Right kidney (tissue), 1 donor: ENCODE measurements around the gene TANGO2.

Source experiments
- DNase-seq: peaks from one replicate; pipeline ENCODE4 v3.0.0-alpha.2; 2016

The TANGO2 gene

DNA sequence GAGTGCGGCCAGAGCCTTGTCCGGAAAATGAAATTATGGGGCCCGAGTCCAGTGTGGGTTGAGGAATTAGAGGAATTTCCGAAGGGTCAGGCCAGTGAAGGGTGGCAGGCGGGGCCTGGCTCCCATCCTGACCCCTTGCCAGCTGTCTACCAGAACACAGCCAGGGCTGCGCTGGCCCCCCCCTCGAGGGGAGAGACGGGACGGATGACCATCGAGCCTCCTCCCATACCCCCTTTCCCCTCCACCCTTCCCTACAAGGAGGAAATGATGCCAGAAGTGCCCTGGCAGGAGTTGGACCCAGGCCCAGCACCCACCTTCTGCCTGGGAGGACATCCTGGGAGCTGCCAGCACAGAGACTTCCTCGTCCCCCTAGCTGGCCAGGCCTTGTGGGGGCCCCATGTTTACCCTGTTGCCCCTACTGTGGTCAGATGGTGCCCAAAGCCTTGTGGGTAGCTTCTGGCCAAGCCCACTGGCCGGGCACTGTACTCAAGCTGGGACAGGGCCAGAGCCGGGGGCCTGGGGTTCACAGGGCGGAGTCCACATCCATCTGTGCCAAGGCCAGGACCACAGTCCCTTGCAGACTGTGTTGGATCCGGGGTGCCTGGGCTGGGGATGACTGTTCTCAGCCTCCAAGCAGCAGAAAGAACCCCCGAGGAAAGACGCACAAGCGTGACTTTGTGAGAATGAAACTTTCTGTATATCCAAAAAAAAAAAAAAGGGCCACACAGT lies 25.1 kb upstream of the TANGO2 start:
- no peak for DNase-seq

DNA sequence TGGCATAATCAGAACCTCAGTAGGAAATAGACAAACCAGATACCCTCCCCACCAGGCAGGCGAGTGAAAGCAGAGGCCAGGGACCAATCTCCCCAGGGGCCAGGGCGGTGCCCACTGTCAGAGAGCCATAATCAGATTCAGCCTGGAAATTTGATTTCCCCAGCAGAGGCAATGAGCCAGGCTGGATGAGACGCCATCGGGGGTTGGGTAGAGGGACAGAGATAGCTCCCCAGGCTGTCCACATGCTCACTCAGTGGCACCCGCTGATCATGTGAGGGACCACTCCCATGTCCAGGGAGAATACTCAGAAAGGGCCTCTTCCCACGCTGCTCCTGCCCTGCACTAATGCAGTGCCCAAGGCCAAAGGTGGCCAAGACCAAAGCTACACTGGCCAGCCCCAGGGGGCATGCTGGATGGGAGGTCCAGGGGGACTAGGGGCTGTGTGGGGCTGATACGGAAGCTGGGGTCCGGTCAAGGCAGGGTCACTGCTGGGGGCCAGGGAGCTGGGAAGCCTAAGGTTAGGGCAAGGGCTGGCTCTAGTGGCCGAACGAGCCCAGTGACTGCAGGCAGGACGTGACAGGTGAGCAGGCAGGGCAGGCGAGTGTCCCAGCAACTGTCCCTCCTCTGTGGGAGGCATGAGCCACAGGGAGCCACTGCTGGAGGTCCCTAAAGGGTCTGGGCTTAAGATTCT lies 24.1 kb upstream of the TANGO2 start:
- DNase-seq, result no peak

DNA sequence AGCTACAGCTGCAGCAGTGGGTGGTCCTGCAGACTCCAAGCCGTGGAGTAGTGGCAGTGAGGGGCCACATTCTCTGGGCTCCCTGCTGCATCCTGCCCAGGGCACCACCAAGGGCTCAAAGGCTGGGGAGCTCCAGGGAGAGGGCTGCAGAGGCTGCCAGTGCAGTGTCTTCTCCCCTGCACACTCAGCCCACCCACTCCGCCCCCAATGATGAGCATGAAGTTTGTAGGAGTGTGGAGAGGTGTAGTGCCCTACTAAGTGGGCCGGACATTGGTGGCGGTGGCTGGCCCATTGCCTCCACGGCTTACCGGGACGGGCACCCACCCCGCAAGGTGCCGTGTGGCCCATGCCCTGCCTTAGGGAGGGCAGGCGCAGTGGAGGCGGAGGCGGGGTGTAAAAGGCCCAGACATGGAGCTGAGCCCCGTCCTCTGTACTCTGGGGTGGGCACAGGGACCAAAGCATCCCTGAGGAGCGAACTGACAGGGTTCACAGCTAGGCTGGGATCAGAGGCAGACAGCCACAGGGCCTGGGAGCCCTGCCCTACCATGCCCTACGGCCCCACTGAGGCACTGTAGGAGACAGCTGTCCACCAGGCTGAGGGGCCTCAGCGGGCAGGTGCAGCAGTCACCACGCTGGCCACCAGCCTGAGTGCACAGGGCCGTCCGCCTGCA lies 23.2 kb upstream of the TANGO2 start:
- DNase-seq, result no peak

DNA sequence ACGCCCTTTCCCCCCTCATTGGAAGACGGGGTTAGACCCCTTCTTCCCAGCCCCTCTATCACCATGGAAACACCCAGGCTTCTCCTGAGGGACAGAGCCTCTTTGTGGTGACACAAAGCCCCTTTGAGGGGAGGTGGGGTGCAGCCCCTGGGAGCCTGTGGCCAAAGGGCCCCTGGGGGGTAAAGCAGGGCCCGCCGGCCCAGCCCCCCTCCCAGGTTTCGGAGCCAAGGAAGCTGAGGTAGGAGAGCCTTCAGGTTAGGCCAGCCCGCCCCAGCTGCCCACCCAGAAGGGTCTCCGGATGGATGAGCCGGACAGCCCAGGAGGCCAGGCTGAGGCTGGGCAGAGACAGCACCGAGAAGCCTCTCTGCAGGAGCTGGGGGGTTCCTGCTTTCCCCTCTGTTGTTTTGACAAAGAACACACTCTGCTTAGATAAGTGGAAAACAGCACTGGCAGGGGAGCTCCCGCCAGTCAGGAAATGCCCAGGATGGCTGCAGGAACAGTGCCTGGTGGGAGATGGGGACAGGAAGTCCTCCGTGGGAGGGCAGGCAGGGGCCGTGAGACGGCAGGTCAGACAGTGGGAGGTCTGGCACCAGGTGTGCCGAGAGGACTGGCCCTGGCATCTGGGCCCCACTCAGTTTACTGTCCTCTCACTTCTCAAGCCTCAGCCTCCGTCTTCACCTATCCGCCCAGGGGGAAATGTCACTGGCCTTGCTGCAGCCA lies 22.5 kb upstream of the TANGO2 start:
- no peak for DNase-seq

DNA sequence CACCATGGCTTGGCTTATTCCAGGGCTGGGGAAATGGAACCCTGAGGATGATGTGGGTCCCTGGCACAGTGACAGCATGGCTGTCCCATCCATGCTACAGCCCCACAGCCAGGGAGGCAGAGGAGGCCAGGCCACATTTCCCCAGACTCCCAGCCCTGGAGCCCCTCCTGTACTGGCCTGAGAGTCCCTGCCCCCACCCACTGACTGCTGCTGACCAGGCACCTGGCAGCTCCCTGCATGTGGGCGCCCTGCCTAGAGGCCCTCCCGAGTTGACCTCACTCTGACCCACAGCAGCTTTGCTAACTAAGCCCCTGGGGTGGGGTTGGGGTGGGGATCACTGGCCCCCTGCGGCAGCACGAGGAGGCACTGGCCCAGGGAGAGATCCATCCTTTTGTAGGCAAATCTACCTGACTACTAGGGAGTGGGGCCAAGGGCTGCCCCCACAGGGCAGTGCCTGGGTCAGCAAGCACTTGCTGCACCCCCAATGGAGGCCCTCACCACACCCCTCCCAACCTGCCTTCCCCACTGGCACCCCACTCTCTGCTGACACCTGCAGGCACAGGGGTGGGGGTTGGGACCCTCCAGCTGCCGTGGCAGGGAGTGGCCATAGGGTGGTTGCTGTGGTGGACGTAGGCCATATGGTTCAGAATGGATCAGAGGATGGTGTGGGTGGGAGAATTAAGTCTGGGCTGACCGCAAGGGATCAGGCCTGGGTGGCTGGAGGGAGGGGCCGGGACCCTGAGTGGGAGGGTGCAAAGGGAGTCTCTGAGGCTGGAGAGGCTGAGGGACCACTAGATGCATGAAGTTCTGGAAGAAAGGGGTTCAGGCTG lies 21.7 kb upstream of the TANGO2 start:
- no peak for DNase-seq

DNA sequence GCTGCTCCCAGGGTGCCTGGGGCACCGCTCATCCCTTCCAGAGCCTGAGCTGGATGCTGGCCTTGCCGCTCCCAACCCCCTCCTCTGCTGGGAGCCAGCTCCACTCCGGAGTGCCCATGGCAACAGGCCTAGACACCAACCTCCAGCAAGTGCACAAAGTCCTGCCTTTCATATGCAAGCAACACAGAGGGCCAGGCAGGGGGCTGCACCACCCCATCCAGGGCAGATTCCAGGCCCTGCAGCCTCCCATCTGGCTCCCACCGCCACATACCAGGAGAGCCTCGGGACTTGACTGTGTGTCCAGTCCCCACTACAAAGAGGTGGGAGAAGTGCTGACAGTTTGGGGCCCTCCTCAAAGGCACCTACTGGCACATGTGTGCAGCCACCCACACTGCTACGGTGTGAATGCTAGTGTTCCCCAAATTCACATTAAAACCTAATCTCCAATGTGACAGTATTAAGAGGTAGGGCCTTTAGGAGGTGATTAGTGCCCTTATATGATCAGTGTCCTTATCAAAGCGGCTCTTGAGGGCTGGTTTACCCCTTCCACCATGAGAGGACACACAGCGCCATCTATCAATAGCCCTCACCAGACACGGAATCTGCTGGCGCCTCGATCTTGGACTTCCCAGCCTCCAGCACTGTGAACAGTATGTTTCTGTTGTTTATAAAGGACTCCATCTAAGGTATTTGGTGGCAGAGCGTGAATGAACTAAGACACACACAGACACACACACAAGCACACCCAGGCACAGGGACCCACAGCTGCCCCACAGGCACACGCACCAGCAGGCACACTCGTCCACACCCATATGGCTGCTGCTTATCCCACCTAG lies 20.4 kb upstream of the TANGO2 start:
- DNase-seq, result no peak

GRCh38 chr22:20001082-20001638 lies 19.8 kb upstream of the TANGO2 start:
- no peak for DNase-seq

GRCh38 chr22:20002128-20002527 lies 18.8 kb upstream of the TANGO2 start:
- no peak for DNase-seq

DNA sequence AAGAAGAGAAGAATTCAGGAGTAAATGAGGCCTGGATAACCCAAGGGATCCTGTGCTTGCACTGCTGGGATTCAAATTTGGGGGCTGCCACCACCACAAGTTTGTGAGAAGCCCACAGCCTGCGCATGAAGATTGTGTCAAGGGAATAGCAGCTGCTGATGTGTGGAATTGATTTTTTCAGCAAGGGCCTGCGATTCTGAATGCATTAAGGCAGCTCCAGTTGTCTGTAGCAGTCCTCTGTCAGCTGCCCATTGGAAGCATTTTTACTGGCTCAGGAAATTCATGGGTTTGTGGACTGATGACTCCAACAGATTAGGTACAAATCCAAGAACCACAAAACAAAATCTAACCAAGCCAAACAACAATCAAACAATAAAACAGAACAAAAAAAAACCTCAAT lies 18.3 kb upstream of the TANGO2 start:
- no peak for DNase-seq

- DNase-seq, result no peak
Measured at GRCh38 chr22:20003304-20003703, 17.6 kb upstream of the TANGO2 start.

DNA sequence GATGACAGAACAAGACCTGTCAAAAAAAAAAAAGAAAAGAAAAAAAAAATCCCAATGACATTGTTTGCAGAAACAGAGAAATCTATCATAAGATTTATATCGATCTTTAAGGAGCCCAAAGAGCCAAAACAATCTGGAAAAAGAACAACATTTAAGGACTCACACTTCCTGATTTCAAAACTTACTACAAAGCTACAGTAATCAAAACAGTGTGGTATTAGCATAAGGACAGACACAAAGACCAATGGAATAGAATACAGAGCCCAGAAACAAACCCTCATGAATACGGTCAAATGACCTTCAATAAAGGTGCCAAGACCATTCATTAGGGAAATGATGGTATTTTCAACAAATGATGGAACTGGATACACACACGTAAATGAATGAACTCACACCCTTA lies 16.4 kb upstream of the TANGO2 start:
- DNase-seq, result no peak

GRCh38 chr22:20008221-20008995 lies 12.5 kb upstream of the TANGO2 start:
- no peak for DNase-seq

DNA sequence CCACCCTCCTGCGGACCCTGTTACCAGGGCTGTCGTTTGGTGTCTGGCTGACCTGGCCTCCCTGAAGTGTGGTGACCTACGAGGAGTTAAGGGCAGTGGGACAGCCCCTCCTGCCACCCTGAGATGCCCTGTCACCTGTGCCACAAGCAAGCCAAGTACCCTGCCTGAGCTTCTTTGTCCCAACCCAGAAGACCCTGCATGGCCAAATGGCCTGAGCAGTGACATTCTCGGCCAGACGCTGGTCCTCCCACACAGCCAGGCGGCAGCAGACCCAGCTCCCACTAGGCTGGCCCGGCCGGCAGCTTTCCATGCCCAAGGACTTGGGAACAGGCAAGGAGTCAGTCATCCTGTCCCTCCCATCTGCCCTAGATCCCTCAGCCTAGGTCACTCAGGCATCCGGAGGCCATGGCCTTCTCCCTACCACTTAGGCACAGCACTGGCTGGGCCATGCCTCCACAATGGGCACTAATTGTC lies 11.9 kb upstream of the TANGO2 start:
- DNase-seq, result no peak

GRCh38 chr22:20009582-20010306 lies 11.2 kb upstream of the TANGO2 start:
- DNase-seq, result no peak

DNA sequence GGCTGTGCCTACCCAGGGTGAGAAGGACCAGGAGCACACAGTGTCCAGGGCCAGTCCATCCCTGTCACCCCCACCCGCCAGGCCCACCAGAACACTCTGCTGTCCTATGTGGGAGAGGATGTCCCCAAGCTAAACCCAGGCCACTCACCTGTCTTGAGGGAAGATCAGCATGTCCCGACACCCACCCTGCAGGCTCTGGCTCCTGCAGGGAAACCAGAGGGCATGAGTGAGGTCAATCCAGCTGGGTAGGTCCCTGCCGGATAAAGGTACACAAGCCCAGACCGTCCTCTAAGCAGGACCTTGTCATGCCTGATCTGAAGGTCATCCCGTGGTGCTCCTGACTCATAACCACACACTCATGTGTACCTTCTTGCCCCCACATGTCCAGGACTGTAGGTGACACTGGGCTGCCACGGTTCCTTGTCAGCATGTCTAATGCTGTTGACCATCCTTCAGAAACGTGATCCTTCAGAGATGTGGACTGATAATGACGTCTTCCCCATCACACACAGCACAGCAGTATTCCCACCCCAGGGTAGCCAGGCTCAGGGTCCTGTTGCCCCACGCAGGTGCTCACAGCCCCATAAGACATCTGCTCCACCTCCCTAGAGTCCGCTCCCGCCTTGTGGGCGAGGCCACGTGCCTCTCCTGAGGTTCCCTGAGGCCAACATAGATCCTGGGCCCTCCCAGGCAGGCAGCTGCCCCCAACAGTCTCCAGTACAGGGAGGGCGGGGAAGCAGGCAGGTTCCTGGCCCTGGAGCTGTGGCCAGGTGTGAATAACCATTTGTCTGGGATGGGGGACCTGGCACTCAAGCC lies 10.4 kb upstream of the TANGO2 start:
- DNase-seq, result no peak

- no peak for DNase-seq
Measured at GRCh38 chr22:20011123-20011992, 9.6 kb upstream of the TANGO2 start.
